Measurements from ENCODE around the gene AFF2. TPM values are rescaled to one million over a fixed set of nuclear protein-coding genes. Genes with fewer than 3 reads are reported as not detected.

The AFF2 gene
- total and polyA plus RNA-seq, 2 experiments from 2014 or later = 0.31 to 0.54 TPM

- Histone ChIP-seq H3K36me3 (ENCODE audit: low read depth) (no peaks in the 10 kb centered on the region), H3K4me3 (no peak overlapping the region), H3K27ac (no peak overlapping the region), H3K27me3 (replicated peaks; ENCODE audit: insufficient read depth) (no peaks in the 10 kb centered on the region), H3K9me3 (ENCODE audit: low read depth) (no peaks in the 10 kb centered on the region), H3K9me2 (ENCODE audit: insufficient read depth) (no peaks in the 10 kb centered on the region), H3F3A (ENCODE audit: insufficient read depth) (no peaks in the 10 kb centered on the region), H3K9ac (no peak overlapping the region), H3K79me2 (ENCODE audit: insufficient read depth) (no peaks in the 10 kb centered on the region), H4K20me1 (ENCODE audit: insufficient read depth) (no peaks in the 10 kb centered on the region), H3K4me2 (ENCODE audit: unreplicated experiment) (no peak overlapping the region), H2AFZ (no peak overlapping the region), H3K4me1 (ENCODE audit: insufficient read depth) (no peaks in the 10 kb centered on the region)
- no peak for TF ChIP-seq EZH2phosphoT487 (IDR thresholded peaks at IDR 0.05; ENCODE audit: insufficient read depth, low read depth)
- no peak for TF ChIP-seq EZH2 (IDR thresholded peaks at IDR 0.05; ENCODE audit: insufficient read depth, poor library complexity, severe bottlenecking)
- no peak for DNase-seq
- in situ Hi-C loops (cut with MboI) = no loop called here
- WGBS, 2 experiments (ENCODE audit: low coverage in 1 of 2, low lambda C conversion rate in 2 of 2, missing lambda C conversion rate in 2 of 2) = 87 to 91% methylated on average over 6 to 7 of the region's 7 CpGs
These were observed 132.9 kb downstream of the AFF2 start for GRCh38 chrX:148633218-148633908.

GRCh38 chrX:148634591-148634990 lies 134.2 kb downstream of the AFF2 start:
- Histone ChIP-seq H3K9me3 (ENCODE audit: low read depth) (no peaks in the 10 kb centered on the region), H3K36me3 (ENCODE audit: low read depth) (no peaks in the 10 kb centered on the region), H3K9me2 (ENCODE audit: insufficient read depth) (no peaks in the 10 kb centered on the region), H3K9ac (no peak overlapping the region), H3F3A (ENCODE audit: insufficient read depth) (no peaks in the 10 kb centered on the region), H3K4me2 (ENCODE audit: unreplicated experiment) (no peak overlapping the region), H3K27me3 (replicated peaks; ENCODE audit: insufficient read depth) (no peaks in the 10 kb centered on the region), H3K4me3 (no peak overlapping the region), H2AFZ (no peak overlapping the region), H4K20me1 (ENCODE audit: insufficient read depth) (no peaks in the 10 kb centered on the region), H3K79me2 (ENCODE audit: insufficient read depth) (no peaks in the 10 kb centered on the region), H3K4me1 (ENCODE audit: insufficient read depth) (no peaks in the 10 kb centered on the region), H3K27ac (no peak overlapping the region)
- WGBS, 2 experiments (ENCODE audit: low coverage in 1 of 2, low lambda C conversion rate in 2 of 2, missing lambda C conversion rate in 2 of 2) = 88% methylated on average over 1 of the region's 1 CpG; no CpG with 5 or more reads in 1 of the 2 experiments
- in situ Hi-C loops (cut with MboI) = no loop called here
- no peak for DNase-seq
- TF ChIP-seq EZH2phosphoT487 (IDR thresholded peaks at IDR 0.05; ENCODE audit: insufficient read depth, low read depth) (no peak), EZH2 (IDR thresholded peaks at IDR 0.05; ENCODE audit: insufficient read depth, poor library complexity, severe bottlenecking) (no peak)

GRCh38 chrX:148643460-148643859 lies 143.0 kb downstream of the AFF2 start:
- TF ChIP-seq EZH2 (IDR thresholded peaks at IDR 0.05; ENCODE audit: insufficient read depth, poor library complexity, severe bottlenecking) = no peak
- H3K27me3 ChIP-seq (replicated peaks; ENCODE audit: insufficient read depth) = no peaks in the 10 kb centered on the region
- no peaks in the 10 kb centered on the region for H3K4me1 ChIP-seq (ENCODE audit: insufficient read depth)
- no peak for DNase-seq
- no peaks in the 10 kb centered on the region for H3K9me2 ChIP-seq (ENCODE audit: insufficient read depth)
- H3K9ac ChIP-seq = no peak overlapping the region
- H3K9me3 ChIP-seq (ENCODE audit: low read depth) = no peaks in the 10 kb centered on the region
- no peak overlapping the region for H3K4me2 ChIP-seq (ENCODE audit: unreplicated experiment)
- no peak overlapping the region for H3K4me3 ChIP-seq
- H3F3A ChIP-seq (ENCODE audit: insufficient read depth) = no peaks in the 10 kb centered on the region
- H3K36me3 ChIP-seq (ENCODE audit: low read depth) = no peaks in the 10 kb centered on the region
- no peak overlapping the region for H3K27ac ChIP-seq
- no peaks in the 10 kb centered on the region for H3K79me2 ChIP-seq (ENCODE audit: insufficient read depth)
- in situ Hi-C loops (cut with MboI) = no loop called here
- H2AFZ ChIP-seq = no peak overlapping the region
- H4K20me1 ChIP-seq (ENCODE audit: insufficient read depth) = no peaks in the 10 kb centered on the region
- WGBS, 2 experiments (ENCODE audit: low coverage in 1 of 2, low lambda C conversion rate in 2 of 2, missing lambda C conversion rate in 2 of 2) = 61 to 77% methylated on average over 2 to 3 of the region's 3 CpGs

- no peak for TF ChIP-seq EZH2 (IDR thresholded peaks at IDR 0.05; ENCODE audit: insufficient read depth, poor library complexity, severe bottlenecking)
- TF ChIP-seq EZH2phosphoT487 (IDR thresholded peaks at IDR 0.05; ENCODE audit: insufficient read depth, low read depth) = no peak
- no peaks in the 10 kb centered on the region for H3K4me1 ChIP-seq (ENCODE audit: insufficient read depth)
- no peak overlapping the region for H2AFZ ChIP-seq
- no peaks in the 10 kb centered on the region for H3K79me2 ChIP-seq (ENCODE audit: insufficient read depth)
- no peaks in the 10 kb centered on the region for H3F3A ChIP-seq (ENCODE audit: insufficient read depth)
- no peak overlapping the region for H3K27ac ChIP-seq
- 88 to 96% methylated on average over 4 of the region's 4 CpGs for WGBS, 2 experiments (ENCODE audit: low coverage in 1 of 2, low lambda C conversion rate in 2 of 2, missing lambda C conversion rate in 2 of 2)
- no peak for DNase-seq
- H3K4me3 ChIP-seq = no peak overlapping the region
- no peaks in the 10 kb centered on the region for H3K36me3 ChIP-seq (ENCODE audit: low read depth)
- H3K4me2 ChIP-seq (ENCODE audit: unreplicated experiment) = no peak overlapping the region
- no peaks in the 10 kb centered on the region for H3K9me2 ChIP-seq (ENCODE audit: insufficient read depth)
- no peaks in the 10 kb centered on the region for H3K9me3 ChIP-seq (ENCODE audit: low read depth)
- in situ Hi-C loops (cut with MboI) = no loop called here
- H3K27me3 ChIP-seq (replicated peaks; ENCODE audit: insufficient read depth) = no peaks in the 10 kb centered on the region
- no peak overlapping the region for H3K9ac ChIP-seq
- H4K20me1 ChIP-seq (ENCODE audit: insufficient read depth) = no peaks in the 10 kb centered on the region
These were observed 147.2 kb downstream of the AFF2 start for GRCh38 chrX:148647651-148648050.
